GM12864 (cell line): Measurements from ENCODE around the gene TYMS.

Source experiments
- DNase-seq: peaks from one replicate; pipeline ENCODE4 v3.0.0-alpha.2; 2011; ENCODE audit warnings: low read depth
- H3K4me3 ChIP-seq: 2 replicates; pipeline ENCODE4 v1.5.1; 2011; ENCODE audit warnings: mild to moderate bottlenecking, low read depth, low read length, control low read depth
- TF ChIP-seq, protein P1 (sequence below): IDR thresholded peaks from 2 replicates; pipeline ENCODE4 v1.5.1; 2011; ENCODE audit warnings: low read depth, mild to moderate bottlenecking, moderate library complexity, low read length, control low read depth, inconsistent platforms; ENCODE audit errors: missing control alignments

The TYMS gene

DNA sequence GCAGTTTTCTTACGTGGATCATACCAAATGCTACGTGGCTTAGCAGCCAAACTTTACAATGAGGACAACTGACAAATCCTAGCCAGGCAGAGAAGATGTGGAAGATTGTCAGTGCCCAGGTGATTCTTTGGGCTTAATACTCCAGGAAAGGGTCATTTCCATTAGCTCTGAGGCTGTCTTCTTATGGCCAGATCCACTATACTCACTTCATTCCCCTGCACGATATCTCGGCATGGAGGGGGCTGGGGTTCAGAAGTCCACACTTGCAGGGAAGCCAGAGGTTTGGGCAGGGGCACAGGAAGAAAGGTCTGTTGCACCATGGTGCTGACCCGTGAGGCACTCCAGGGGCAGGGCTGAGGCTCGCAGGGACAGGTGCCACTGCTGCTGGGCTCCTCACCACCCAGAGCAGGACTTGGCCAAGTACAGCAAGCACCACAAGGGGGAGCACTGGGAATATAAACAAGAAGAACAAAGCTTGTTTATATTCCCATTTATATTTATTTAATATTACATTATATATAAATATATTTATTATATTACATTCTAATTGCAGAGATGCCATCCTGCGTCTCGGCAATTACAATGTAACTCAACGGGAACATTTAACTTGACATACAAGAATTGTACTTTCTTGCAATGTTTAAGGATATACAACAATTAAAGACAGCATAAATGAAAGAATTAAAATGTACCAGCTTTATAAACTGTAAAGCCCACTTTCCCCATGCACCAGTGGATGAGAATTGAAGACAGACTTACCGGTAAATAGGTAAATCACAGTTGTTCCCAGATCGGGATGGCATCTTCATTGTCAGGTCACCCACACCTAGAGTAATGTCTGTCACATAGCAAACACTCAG lies 33.5 kb upstream of the TYMS start:
- peak; percentile 27 for DNase-seq
- TF ChIP-seq, protein P1, sequence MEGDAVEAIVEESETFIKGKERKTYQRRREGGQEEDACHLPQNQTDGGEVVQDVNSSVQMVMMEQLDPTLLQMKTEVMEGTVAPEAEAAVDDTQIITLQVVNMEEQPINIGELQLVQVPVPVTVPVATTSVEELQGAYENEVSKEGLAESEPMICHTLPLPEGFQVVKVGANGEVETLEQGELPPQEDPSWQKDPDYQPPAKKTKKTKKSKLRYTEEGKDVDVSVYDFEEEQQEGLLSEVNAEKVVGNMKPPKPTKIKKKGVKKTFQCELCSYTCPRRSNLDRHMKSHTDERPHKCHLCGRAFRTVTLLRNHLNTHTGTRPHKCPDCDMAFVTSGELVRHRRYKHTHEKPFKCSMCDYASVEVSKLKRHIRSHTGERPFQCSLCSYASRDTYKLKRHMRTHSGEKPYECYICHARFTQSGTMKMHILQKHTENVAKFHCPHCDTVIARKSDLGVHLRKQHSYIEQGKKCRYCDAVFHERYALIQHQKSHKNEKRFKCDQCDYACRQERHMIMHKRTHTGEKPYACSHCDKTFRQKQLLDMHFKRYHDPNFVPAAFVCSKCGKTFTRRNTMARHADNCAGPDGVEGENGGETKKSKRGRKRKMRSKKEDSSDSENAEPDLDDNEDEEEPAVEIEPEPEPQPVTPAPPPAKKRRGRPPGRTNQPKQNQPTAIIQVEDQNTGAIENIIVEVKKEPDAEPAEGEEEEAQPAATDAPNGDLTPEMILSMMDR, result peak; percentile 54
- H3K4me3 ChIP-seq, result no peak overlapping the region

DNA sequence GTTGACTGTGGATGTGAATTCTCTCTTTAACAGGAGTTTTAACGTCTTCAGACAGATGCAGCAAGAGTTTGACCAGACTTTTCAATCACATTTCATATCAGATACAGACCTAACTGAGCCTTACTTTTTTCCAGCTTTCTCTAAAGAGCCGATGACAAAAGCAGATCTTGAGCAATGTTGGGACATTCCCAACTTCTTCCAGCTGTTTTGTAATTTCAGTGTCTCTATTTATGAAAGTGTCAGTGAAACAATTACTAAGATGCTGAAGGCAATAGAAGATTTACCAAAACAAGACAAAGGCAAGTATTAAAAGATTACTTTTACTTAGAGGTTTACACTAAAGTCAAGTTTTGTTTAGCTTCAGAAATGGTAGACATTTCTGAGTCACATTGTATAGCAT lies 30.2 kb upstream of the TYMS start:
- no peak overlapping the region for H3K4me3 ChIP-seq
- no peak for DNase-seq
- TF ChIP-seq, protein P1, result no peak

DNA sequence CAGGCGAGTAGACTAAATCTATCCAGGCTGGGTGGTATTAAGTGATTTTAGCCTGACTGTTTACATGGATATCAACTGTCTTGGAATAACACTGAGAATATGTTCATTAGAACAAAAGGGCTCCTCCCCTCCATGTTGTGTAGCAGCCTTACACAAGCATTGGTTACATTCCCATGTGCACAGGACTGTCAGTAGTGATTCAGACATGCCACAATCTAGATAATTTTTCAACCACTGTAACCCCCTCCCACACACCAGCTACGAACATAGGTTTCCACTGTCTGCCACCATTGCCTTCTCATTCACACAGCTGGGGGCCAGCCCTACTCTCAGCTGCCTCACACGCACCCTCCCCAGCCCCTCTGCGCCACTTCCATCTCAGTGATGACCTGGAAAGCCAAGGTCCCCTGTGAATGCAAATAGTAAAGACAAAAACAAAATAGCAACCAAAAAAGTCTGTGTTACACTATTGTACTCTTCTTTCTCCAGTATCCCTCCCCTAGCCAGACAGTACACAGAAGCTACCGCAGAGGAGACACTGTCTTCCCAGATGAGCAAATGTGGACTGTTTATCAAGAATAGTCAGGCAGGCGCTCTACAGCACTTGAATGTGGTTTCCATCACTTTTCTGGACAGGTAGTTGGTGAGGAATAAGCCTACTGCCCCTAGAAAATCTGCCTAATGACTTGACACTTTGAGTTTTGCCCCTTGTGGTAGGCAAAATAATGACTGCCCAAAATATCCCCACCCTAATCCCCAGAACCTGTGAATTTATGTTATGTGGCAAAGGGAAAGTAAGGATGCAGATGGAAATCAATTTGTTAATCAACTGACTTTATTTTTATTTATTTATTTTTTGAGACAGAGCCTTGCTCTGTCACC lies 27.9 kb upstream of the TYMS start:
- H3K4me3 ChIP-seq, result no peak overlapping the region
- DNase-seq, result no peak
- TF ChIP-seq, protein P1, result peak; percentile 30

GRCh38 chr18:631560-631959 lies 25.9 kb upstream of the TYMS start:
- no peak for DNase-seq
- TF ChIP-seq, protein P1, result no peak

DNA sequence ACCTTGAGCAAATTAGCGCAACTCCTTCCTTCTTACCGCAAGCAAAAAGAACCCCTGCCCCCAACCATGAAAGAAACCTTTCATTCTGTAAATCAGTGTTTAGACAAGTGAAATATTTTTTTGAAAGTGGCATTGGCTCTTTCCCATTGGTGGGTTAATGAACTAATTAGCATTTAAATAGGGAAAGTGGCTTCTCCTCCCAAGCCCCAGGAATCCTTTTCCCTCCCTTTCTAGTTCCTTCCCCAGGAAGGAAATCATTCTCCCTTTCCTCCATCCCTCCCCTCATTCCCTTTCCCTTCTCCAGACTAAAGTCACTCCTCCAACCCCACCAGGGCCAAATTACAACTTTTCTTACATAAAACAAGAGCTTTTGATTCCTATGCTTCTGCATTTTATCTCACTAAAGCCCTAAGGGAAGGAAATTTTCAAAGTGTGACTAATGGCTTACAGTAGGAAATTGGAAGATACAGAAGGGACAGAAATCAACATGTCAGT lies 22.9 kb upstream of the TYMS start:
- H3K4me3 ChIP-seq, result no peak overlapping the region
- TF ChIP-seq, protein P1, result no peak
- DNase-seq, result no peak

More at GRCh38 chr18:631560-631959, 25.9 kb upstream of the TYMS start:
- no peak overlapping the region for H3K4me3 ChIP-seq

- no peak overlapping the region for H3K4me3 ChIP-seq
- TF ChIP-seq, protein P1, result no peak
- no peak for DNase-seq
Measured at GRCh38 chr18:635171-635570, 22.3 kb upstream of the TYMS start.
